Measurements from ENCODE around the gene FUBP1.
"Not testable (repeated sequence)": the region's sequence is repeated elsewhere in the genome, so short reads cannot be mapped to it uniquely, and the experiment has no call there.

DNA sequence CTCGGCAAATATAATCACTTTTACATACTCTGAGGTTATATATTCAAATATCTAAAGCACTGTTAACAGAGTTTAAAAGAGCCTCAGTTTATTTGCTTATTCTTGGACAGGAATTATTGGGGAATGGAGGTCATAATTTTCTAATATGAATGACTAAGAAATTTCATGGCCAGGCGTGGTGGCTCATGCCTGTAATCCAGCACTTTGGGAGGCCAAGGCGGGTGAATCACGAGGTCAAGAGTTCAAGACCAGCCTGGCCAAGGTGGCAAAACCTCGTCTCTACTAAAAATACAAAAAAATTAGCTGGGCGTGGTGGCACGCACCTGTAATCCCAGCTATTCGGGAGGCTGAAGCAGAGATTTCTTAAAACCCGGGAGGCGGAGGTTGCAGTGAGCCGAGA is 21.7 kb upstream of the FUBP1 start:
- TF ChIP-seq FOXP1 (CRISPR knock-in tag; IDR thresholded peaks at IDR 0.05; ENCODE audit: borderline replicate concordance); NR1H2 (CRISPR knock-in tag; IDR thresholded peaks at IDR 0.05); TEAD4 (CRISPR knock-in tag; IDR thresholded peaks at IDR 0.05); TCF7 (CRISPR knock-in tag; IDR thresholded peaks at IDR 0.05; ENCODE audit: low read depth); NFYB (CRISPR knock-in tag; conservative IDR thresholded peaks at IDR 0.05; ENCODE audit: low read depth); MXD4 (CRISPR knock-in tag; IDR thresholded peaks at IDR 0.05; ENCODE audit: borderline replicate concordance); HMGA2 (CRISPR knock-in tag; IDR thresholded peaks at IDR 0.05): not testable (repeated sequence)
- TF ChIP-seq, protein P1, sequence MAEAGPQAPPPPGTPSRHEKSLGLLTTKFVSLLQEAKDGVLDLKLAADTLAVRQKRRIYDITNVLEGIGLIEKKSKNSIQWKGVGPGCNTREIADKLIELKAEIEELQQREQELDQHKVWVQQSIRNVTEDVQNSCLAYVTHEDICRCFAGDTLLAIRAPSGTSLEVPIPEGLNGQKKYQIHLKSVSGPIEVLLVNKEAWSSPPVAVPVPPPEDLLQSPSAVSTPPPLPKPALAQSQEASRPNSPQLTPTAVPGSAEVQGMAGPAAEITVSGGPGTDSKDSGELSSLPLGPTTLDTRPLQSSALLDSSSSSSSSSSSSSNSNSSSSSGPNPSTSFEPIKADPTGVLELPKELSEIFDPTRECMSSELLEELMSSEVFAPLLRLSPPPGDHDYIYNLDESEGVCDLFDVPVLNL (CRISPR knock-in tag; IDR thresholded peaks at IDR 0.05; ENCODE audit: borderline replicate concordance, low read depth): not testable (repeated sequence)
- TF ChIP-seq, protein P2, sequence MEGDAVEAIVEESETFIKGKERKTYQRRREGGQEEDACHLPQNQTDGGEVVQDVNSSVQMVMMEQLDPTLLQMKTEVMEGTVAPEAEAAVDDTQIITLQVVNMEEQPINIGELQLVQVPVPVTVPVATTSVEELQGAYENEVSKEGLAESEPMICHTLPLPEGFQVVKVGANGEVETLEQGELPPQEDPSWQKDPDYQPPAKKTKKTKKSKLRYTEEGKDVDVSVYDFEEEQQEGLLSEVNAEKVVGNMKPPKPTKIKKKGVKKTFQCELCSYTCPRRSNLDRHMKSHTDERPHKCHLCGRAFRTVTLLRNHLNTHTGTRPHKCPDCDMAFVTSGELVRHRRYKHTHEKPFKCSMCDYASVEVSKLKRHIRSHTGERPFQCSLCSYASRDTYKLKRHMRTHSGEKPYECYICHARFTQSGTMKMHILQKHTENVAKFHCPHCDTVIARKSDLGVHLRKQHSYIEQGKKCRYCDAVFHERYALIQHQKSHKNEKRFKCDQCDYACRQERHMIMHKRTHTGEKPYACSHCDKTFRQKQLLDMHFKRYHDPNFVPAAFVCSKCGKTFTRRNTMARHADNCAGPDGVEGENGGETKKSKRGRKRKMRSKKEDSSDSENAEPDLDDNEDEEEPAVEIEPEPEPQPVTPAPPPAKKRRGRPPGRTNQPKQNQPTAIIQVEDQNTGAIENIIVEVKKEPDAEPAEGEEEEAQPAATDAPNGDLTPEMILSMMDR (IDR thresholded peaks at IDR 0.05): not testable (repeated sequence)
- TF ChIP-seq, protein P3, sequence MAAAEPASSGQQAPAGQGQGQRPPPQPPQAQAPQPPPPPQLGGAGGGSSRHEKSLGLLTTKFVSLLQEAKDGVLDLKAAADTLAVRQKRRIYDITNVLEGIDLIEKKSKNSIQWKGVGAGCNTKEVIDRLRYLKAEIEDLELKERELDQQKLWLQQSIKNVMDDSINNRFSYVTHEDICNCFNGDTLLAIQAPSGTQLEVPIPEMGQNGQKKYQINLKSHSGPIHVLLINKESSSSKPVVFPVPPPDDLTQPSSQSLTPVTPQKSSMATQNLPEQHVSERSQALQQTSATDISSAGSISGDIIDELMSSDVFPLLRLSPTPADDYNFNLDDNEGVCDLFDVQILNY (CRISPR knock-in tag; IDR thresholded peaks at IDR 0.05): not testable (repeated sequence)
- TF ChIP-seq, protein P4, sequence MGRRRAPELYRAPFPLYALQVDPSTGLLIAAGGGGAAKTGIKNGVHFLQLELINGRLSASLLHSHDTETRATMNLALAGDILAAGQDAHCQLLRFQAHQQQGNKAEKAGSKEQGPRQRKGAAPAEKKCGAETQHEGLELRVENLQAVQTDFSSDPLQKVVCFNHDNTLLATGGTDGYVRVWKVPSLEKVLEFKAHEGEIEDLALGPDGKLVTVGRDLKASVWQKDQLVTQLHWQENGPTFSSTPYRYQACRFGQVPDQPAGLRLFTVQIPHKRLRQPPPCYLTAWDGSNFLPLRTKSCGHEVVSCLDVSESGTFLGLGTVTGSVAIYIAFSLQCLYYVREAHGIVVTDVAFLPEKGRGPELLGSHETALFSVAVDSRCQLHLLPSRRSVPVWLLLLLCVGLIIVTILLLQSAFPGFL (CRISPR knock-in tag; IDR thresholded peaks at IDR 0.05; ENCODE audit: borderline replicate concordance): not testable (repeated sequence)

Data from WTC11 (cell line).